H1 (cell line): ENCODE data around the gene POLH. TPM values are rescaled to one million over a fixed set of nuclear protein-coding genes. Genes with fewer than 3 reads are reported as not detected.

Experiments used
- CTCF ChIA-PET: fragments of 300-600 bp; sonication (Branson Sonifier 250); formaldehyde crosslinking; loops from one replicate; lab custom pipeline; 2021; ENCODE audit not compliant: partially characterized antibody; lab: Charles Lee
- POLR2A ChIA-PET: fragments of 300-600 bp; sonication (Branson Sonifier 250); formaldehyde crosslinking; loops from one replicate; lab custom pipeline; 2021; ENCODE audit warnings: inconsistent platforms; ENCODE audit not compliant: partially characterized antibody; lab: Charles Lee
- DNase-seq, 2 experiments: peaks; one replicate each; pipeline versions ENCODE4 v3.0.0 to v3.0.0-alpha.2; 2010 to 2022; ENCODE audit warnings: low spot score in 2 of 2, low read depth in 1 of 2, mixed read lengths in 1 of 2
- FAIRE-seq: peaks from 2 replicates; lab custom pipeline; 2011; peaks lifted over from hg19 to GRCh38; lab: Jason Lieb, UNC
- H2AFZ ChIP-seq: 2 replicates; pipeline ENCODE4 v1.8.1; 2012; ENCODE audit warnings: low read length, inconsistent platforms
- H2AK5ac ChIP-seq: 2 replicates; pipeline ENCODE4 v1.6.1; 2013; ENCODE audit warnings: low read depth, low read length
- H2BK120ac ChIP-seq: replicated peaks from 2 replicates; pipeline ENCODE3; 2013; ENCODE audit warnings: low read depth, low read length, inconsistent platforms
- H2BK12ac ChIP-seq: 2 replicates; pipeline ENCODE4 v1.6.1; 2013; ENCODE audit warnings: low read depth, low read length
- H2BK15ac ChIP-seq: 2 replicates; pipeline ENCODE4 v1.6.1; 2013; ENCODE audit warnings: low read length
- H2BK20ac ChIP-seq: 2 replicates; pipeline ENCODE4 v1.6.1; 2013; ENCODE audit warnings: low read length
- H2BK5ac ChIP-seq: 2 replicates; pipeline ENCODE4 v1.6.1; 2013; ENCODE audit warnings: low read depth, low read length
- H3K14ac ChIP-seq: 2 replicates; pipeline ENCODE4 v1.6.1; 2013; ENCODE audit warnings: inconsistent platforms; ENCODE audit not compliant: insufficient read length
- H3K18ac ChIP-seq: 2 replicates; pipeline ENCODE4 v1.6.1; 2013; ENCODE audit warnings: low read length; ENCODE audit errors: extremely low read depth
- H3K23ac ChIP-seq: 2 replicates; pipeline ENCODE4 v1.6.1; 2013; ENCODE audit warnings: inconsistent platforms; ENCODE audit not compliant: insufficient read length
- H3K23me2 ChIP-seq: 2 replicates; pipeline ENCODE4 v1.6.1; 2013; ENCODE audit warnings: low read depth, low read length
- H3K27ac ChIP-seq: 2 replicates; pipeline ENCODE4 v1.6.1; 2011; ENCODE audit warnings: low read depth, low read length, inconsistent platforms
- H3K27me3 ChIP-seq, 4 experiments: replicated peaks in 1 of 4; 1 replicate in 1 of 4; 2 replicates in 3 of 4; pipeline versions ENCODE4 v1.6.1 to v1.8.1; 2011 to 2013; ENCODE audit warnings: low read length in 3 of 4, mild to moderate bottlenecking in 3 of 4, inconsistent platforms in 2 of 4, mixed read lengths in 2 of 4, moderate library complexity in 1 of 4; ENCODE audit not compliant: control insufficient read depth in 3 of 4, insufficient read depth in 3 of 4; ENCODE audit errors: extremely low read depth in 1 of 4
- H3K36me3 ChIP-seq, 4 experiments: 2 replicates each; pipeline versions ENCODE4 v1.6.1 to v1.8.1; 2011 to 2013; ENCODE audit warnings: mild to moderate bottlenecking in 4 of 4, low read length in 3 of 4, moderate library complexity in 2 of 4, control low read depth in 1 of 4, inconsistent platforms in 1 of 4; ENCODE audit not compliant: insufficient read depth in 4 of 4, control insufficient read depth in 2 of 4
- H3K4ac ChIP-seq: replicated peaks from 2 replicates; pipeline ENCODE3; 2013; ENCODE audit warnings: low read length, low read depth, mixed read lengths, inconsistent platforms; ENCODE audit not compliant: insufficient read length
- H3K4me1 ChIP-seq, 4 experiments: replicated peaks in 1 of 4; 1 replicate in 1 of 4; 2 replicates in 3 of 4; pipeline versions ENCODE4 v1.6.1 to v1.8.1; 2011 to 2013; ENCODE audit warnings: low read length in 3 of 4, inconsistent platforms in 2 of 4, mixed read lengths in 1 of 4; ENCODE audit not compliant: insufficient read depth in 4 of 4, control insufficient read depth in 3 of 4
- H3K4me2 ChIP-seq, 2 experiments: 2 replicates each; pipeline versions ENCODE4 v1.6.1 to v1.8.1; 2011 to 2013; ENCODE audit warnings: low read depth in 2 of 2, low read length in 2 of 2, control low read depth in 1 of 2, inconsistent platforms in 1 of 2, mild to moderate bottlenecking in 1 of 2; ENCODE audit not compliant: insufficient read depth in 1 of 2
- H3K4me3 ChIP-seq, 4 experiments: fragments of 200-600, 300-600 bp in 1 of 4; sonication (generic), shearing (Covaris generic), sonication (Bioruptor Twin) in 1 of 4; 2 replicates each; pipeline versions ENCODE4 v1.5.1 to v1.8.1; 2011 to 2016; ENCODE audit warnings: low read length in 4 of 4, low read depth in 3 of 4, control low read depth in 2 of 4, inconsistent platforms in 2 of 4, mild to moderate bottlenecking in 2 of 4, mixed read lengths in 1 of 4, moderate library complexity in 1 of 4; ENCODE audit not compliant: insufficient read depth in 2 of 4; ENCODE audit errors: extremely low read depth in 1 of 4
- H3K56ac ChIP-seq: replicated peaks from 2 replicates; pipeline ENCODE3; 2013; ENCODE audit warnings: low read depth, mild to moderate bottlenecking, mixed read lengths, low read length, inconsistent platforms; ENCODE audit not compliant: insufficient read length
- H3K79me1 ChIP-seq: 2 replicates; pipeline ENCODE4 v1.6.1; 2013; ENCODE audit warnings: low read depth, low read length, control low read depth
- H3K79me2 ChIP-seq, 2 experiments: 2 replicates each; pipeline versions ENCODE4 v1.6.1 to v1.8.1; 2012 to 2013; ENCODE audit warnings: low read length in 2 of 2, mild to moderate bottlenecking in 2 of 2, inconsistent platforms in 1 of 2; ENCODE audit not compliant: insufficient read depth in 2 of 2, control insufficient read depth in 1 of 2
- H3K9ac ChIP-seq, 4 experiments: replicated peaks in 1 of 4; 1 replicate in 1 of 4; 2 replicates in 3 of 4; pipeline versions ENCODE4 v1.6.1 to v1.8.1; 2011 to 2013; ENCODE audit warnings: low read depth in 3 of 4, low read length in 3 of 4, control low read depth in 2 of 4, mild to moderate bottlenecking in 2 of 4, moderate library complexity in 2 of 4, inconsistent platforms in 1 of 4; ENCODE audit errors: extremely low read depth in 1 of 4
- H3K9me3 ChIP-seq, 2 experiments: 2 replicates each; pipeline versions ENCODE4 v1.6.1 to v1.8.1; 2012 to 2013; ENCODE audit warnings: mild to moderate bottlenecking in 2 of 2, moderate library complexity in 2 of 2, control low read depth in 1 of 2, inconsistent platforms in 1 of 2, low read depth in 1 of 2, low read length in 1 of 2, mixed read lengths in 1 of 2; ENCODE audit not compliant: insufficient read depth in 2 of 2
- H4K20me1 ChIP-seq, 2 experiments: replicated peaks in 1 of 2; 2 replicates each; pipeline versions ENCODE3 to v1.8.1; 2011 to 2013; ENCODE audit warnings: inconsistent platforms in 2 of 2, low read length in 2 of 2, mild to moderate bottlenecking in 1 of 2; ENCODE audit not compliant: insufficient read depth in 2 of 2, control insufficient read depth in 1 of 2
- H4K5ac ChIP-seq: 2 replicates; pipeline ENCODE4 v1.6.1; 2013; ENCODE audit warnings: low read length, low read depth, mixed read lengths, inconsistent platforms; ENCODE audit not compliant: insufficient read length
- H4K8ac ChIP-seq: 2 replicates; pipeline ENCODE4 v1.8.0; 2013; ENCODE audit warnings: mild to moderate bottlenecking, moderate library complexity, low read length, inconsistent platforms; ENCODE audit not compliant: insufficient read depth; ENCODE audit errors: extremely low read depth
- H4K91ac ChIP-seq: replicated peaks from 2 replicates; pipeline ENCODE3; 2013; ENCODE audit warnings: low read length, mixed read lengths, inconsistent platforms; ENCODE audit not compliant: insufficient read length
- BRCA1 ChIP-seq: IDR thresholded peaks from 2 replicates; pipeline ENCODE4 v1.6.1; 2012; ENCODE audit warnings: low read depth, low read length, improper control_type of control experiment
- CHD2 ChIP-seq: IDR thresholded peaks from 2 replicates; pipeline ENCODE4 v1.6.1; 2012; ENCODE audit warnings: low read length, improper control_type of control experiment
- FOSL1 ChIP-seq: IDR thresholded peaks from 2 replicates; pipeline ENCODE4 v1.6.1; 2011; ENCODE audit warnings: mild to moderate bottlenecking, low read depth, low read length, moderate library complexity; ENCODE audit not compliant: insufficient read depth
- GTF2F1 ChIP-seq: IDR thresholded peaks from 2 replicates; pipeline ENCODE4 v1.6.1; 2012; ENCODE audit warnings: low read depth, low read length, improper control_type of control experiment, borderline replicate concordance
- HDAC2 ChIP-seq, 2 experiments: fragments of 300-600 bp in 1 of 2; sonication (generic) in 1 of 2; IDR thresholded peaks; 2 replicates each; pipeline ENCODE4 v1.6.1; 2011 to 2012; ENCODE audit warnings: low read depth in 2 of 2, low read length in 2 of 2, mild to moderate bottlenecking in 2 of 2, moderate library complexity in 2 of 2, borderline replicate concordance in 1 of 2, inconsistent platforms in 1 of 2
- HDAC6 ChIP-seq: IDR thresholded peaks from one replicate; pipeline ENCODE4 v1.7.1; 2012; ENCODE audit warnings: low read depth, mild to moderate bottlenecking, inconsistent platforms, low read length, moderate library complexity
- KDM5A ChIP-seq: fragments of 200-600 bp; IDR thresholded peaks from 2 replicates; pipeline ENCODE4 v1.7.1; 2012; ENCODE audit warnings: mild to moderate bottlenecking, low read length, inconsistent platforms, mixed read lengths
- RFX5 ChIP-seq: IDR thresholded peaks from 2 replicates; pipeline ENCODE4 v1.6.1; 2011; ENCODE audit warnings: low read depth, low read length, improper control_type of control experiment, borderline replicate concordance
- SAP30 ChIP-seq: fragments of 300-600 bp; sonication (generic); IDR thresholded peaks from 2 replicates; pipeline ENCODE4 v1.7.1; 2012; ENCODE audit warnings: low read length, moderate library complexity, mild to moderate bottlenecking, inconsistent platforms; ENCODE audit not compliant: insufficient read depth, insufficient replicate concordance
- SP2 ChIP-seq: IDR thresholded peaks from 2 replicates; pipeline ENCODE4 v1.6.1; 2012; ENCODE audit warnings: mild to moderate bottlenecking, low read length, inconsistent platforms
- SP4 ChIP-seq: IDR thresholded peaks from 2 replicates; pipeline ENCODE4 v1.6.1; 2012; ENCODE audit warnings: low read length, inconsistent platforms
- SRF ChIP-seq: IDR thresholded peaks from 2 replicates; pipeline ENCODE4 v1.6.1; 2011; ENCODE audit warnings: mild to moderate bottlenecking, low read depth, low read length, moderate library complexity
- TBP ChIP-seq: IDR thresholded peaks from 2 replicates; pipeline ENCODE4 v1.6.1; 2011; ENCODE audit warnings: low read depth, low read length, improper control_type of control experiment
- TCF12 ChIP-seq: IDR thresholded peaks from 2 replicates; pipeline ENCODE4 v1.6.1; 2011; ENCODE audit warnings: low read depth, mild to moderate bottlenecking, low read length
- WGBS, 2 experiments: shearing (Covaris generic) in 1 of 2; methylation state at CpG; one replicate each; pipeline versions ENCODE4 v1.1.6 to v1.1.7; 2013 to 2015; ENCODE audit warnings: low lambda C conversion rate in 2 of 2, mixed read lengths in 2 of 2, inconsistent platforms in 1 of 2, low coverage in 1 of 2, missing lambda C conversion rate in 1 of 2; ENCODE audit not compliant: insufficient replicate concordance in 2 of 2, insufficient coverage in 1 of 2, insufficient read length in 1 of 2; ENCODE audit errors: extremely low coverage in 1 of 2, missing lambda C conversion rate in 1 of 2; 5-methylcytosine and 5-hydroxymethylcytosine counted together
- polyA plus RNA-seq, 7 experiments: library from polyadenylated mRNA; depleted of rRNA in 3 of 7; stranded (reverse) in 5 of 7; unstranded in 2 of 7; fragments of >200 nt in 5 of 7; fragments of 200-250 nt in 2 of 7; gene quantifications; 1 replicate in 5 of 7; 2 replicates in 1 of 7; 4 replicates in 1 of 7; pipeline versions ENCODE4 v1.2.1 to v1.2.3, GENCODE V29; 2011 to 2013; ENCODE audit warnings: missing spikeins in 2 of 7, mixed read lengths in 2 of 7
- total RNA-seq: library from RNA; stranded (reverse); fragmentation: NEBNext Ultra II Directional; extraction: Animal tissue kit (Norgen Biotek cat#: 25700); gene quantifications from 2 replicates; pipeline ENCODE4 v1.2.1, GENCODE V29; 2021
- TF ChIP-seq, protein P1 (sequence below): IDR thresholded peaks from 2 replicates; pipeline ENCODE4 v1.6.1; 2012; ENCODE audit warnings: inconsistent platforms

POLH gene
- total and polyA plus RNA-seq, 2 of the 8 experiments (the other 6 are each of a cell fraction or from before 2014, with no cell fraction given), result 5.8 to 12.4 TPM

DNA sequence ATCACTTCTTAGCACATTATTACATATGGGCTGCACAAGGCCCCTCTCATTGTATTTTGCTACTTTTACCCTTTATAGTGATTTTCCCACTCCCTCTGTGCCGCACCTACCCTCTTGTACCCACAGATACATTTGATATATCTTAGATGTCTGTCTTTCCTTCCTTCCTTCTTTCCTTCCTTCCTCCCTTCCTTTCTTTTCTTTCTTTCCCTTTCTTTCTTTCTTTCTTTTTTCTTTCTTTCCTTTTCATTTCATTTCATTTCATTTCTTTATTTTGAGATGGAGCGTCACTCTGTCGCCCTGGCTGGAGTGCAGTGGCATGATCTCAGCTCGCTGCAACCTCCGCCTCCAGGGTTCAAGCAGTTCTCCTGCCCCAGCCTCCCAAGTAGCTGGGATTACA, 12.2 kb downstream of the POLH start:
- no peak overlapping the region for H2BK20ac ChIP-seq
- no peak overlapping the region for H3K4me2 ChIP-seq
- no peak overlapping the region for H2BK120ac ChIP-seq
- H3K4me1 ChIP-seq, result no peaks in the 10 kb centered on the region
- H3K56ac ChIP-seq, result no peak overlapping the region
- DNase-seq (no peak), FAIRE-seq (no peak)
- no peak overlapping the region for H3K4me3 ChIP-seq
- H3K9me3 ChIP-seq, result no peaks in the 10 kb centered on the region
- ChIA-PET CTCF (no interaction called here), POLR2A (interaction anchor here (1.2 kb wide), 1 partner anchor 13 kb away, joined by 3 read pairs; the partner anchor contains the start of genes POLH and XPO5)
- H4K20me1 ChIP-seq, result peaks cover 0 to 3% of the 10 kb centered on the region in 2 experiments
- H3K4ac ChIP-seq, result no peak overlapping the region
- no peaks in the 10 kb centered on the region for H3K79me1 ChIP-seq
- H3K23ac ChIP-seq, result no peak overlapping the region
- H3K23me2 ChIP-seq, result no peaks in the 10 kb centered on the region
- H4K5ac ChIP-seq, result no peak overlapping the region
- no peak overlapping the region for H3K27ac ChIP-seq
- no peak overlapping the region for H2AK5ac ChIP-seq
- no peak overlapping the region for H2BK15ac ChIP-seq
- H3K36me3 ChIP-seq, result peaks cover 3 to 29% (median 16%) of the 10 kb centered on the region in 4 experiments; a peak in 7 of 8 replicates
- no peak overlapping the region for H2BK12ac ChIP-seq
- 100% methylated on average over 5 of the region's 5 CpGs; no CpG with 5 or more reads in 1 of the 2 experiments for WGBS, 2 experiments
- H2AFZ ChIP-seq, result no peak overlapping the region
- no peak overlapping the region for H4K91ac ChIP-seq
- no peak overlapping the region for H3K14ac ChIP-seq
- no peak overlapping the region for H3K9ac ChIP-seq
- H4K8ac ChIP-seq, result no peak overlapping the region
- no peak overlapping the region for H2BK5ac ChIP-seq
- no peaks in the 10 kb centered on the region for H3K27me3 ChIP-seq
- no peak overlapping the region for H3K18ac ChIP-seq
- H3K79me2 ChIP-seq, result no peaks in the 10 kb centered on the region
- TF ChIP-seq RFX5, result no peak
- TF ChIP-seq FOSL1, result no peak
- no peak for TF ChIP-seq SRF
- TF ChIP-seq CHD2, result no peak
- no peak for TF ChIP-seq SAP30
- no peak for TF ChIP-seq SP2
- TF ChIP-seq KDM5A, result no peak
- no peak for TF ChIP-seq TCF12
- no peak for TF ChIP-seq GTF2F1
- TF ChIP-seq HDAC6, result no peak
- TF ChIP-seq, protein P1, sequence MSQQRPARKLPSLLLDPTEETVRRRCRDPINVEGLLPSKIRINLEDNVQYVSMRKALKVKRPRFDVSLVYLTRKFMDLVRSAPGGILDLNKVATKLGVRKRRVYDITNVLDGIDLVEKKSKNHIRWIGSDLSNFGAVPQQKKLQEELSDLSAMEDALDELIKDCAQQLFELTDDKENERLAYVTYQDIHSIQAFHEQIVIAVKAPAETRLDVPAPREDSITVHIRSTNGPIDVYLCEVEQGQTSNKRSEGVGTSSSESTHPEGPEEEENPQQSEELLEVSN, result no peak
- no peak for TF ChIP-seq BRCA1
- TF ChIP-seq TBP, result no peak
- TF ChIP-seq HDAC2 (IDR thresholded peaks at IDR 0.05; ENCODE audit: borderline replicate concordance in 1 of 2, low read depth in 2 of 2, low read length in 2 of 2), result no peak
- TF ChIP-seq SP4, result no peak
